Measurements from ENCODE around the gene CHD8.
A peak's percentile ranks its signal among the peaks of the same experiment; 100 is the strongest.

Gene CHD8

DNA sequence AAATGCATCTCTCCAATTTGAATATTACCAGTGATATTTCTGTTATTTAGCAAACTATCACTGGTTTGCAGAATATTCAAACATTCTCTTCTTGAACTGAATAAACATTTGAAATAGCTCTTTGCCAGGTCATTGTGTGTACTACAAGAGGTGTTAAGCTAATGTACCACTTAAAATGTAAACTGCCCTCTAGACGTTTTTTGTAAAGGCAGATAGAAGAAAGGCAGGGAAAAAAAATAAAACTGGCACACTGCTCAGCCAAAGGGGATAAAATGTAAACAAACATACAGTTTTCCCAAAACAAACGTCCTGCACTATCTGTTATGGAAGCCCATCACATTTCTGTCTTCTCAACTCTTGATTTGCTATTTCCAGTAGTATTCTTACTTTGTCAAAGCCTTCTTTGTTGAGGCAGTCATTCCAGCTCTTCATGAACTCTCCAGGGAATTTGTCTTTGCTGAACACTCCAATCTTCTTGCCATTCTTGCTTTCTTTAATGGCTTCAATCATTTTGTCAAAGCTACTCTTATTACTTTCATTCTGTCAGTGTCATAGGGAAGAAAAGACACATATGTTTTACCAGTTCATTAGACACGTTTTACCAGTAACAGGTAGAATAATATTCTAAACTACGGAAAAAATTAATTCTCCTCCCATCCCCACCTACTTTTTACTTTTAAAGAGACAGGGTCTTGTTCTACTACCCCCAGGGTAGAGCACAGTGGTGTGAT lies 85.8 kb downstream of the CHD8 start:
- Mint-ChIP-seq H3K4me1 (no peaks in the 10 kb centered on the region), H3K9me3 (no peaks in the 10 kb centered on the region), H3K27me3 (ENCODE audit: low read depth, poor library complexity) (no peaks in the 10 kb centered on the region), H3K4me3 (no peak overlapping the region), H3K27ac (no peak overlapping the region), H3K36me3 (ENCODE audit: low read depth) (peaks cover 75% of the 10 kb centered on the region)
- DNase-seq: no peak
- TF ChIP-seq, protein P1, sequence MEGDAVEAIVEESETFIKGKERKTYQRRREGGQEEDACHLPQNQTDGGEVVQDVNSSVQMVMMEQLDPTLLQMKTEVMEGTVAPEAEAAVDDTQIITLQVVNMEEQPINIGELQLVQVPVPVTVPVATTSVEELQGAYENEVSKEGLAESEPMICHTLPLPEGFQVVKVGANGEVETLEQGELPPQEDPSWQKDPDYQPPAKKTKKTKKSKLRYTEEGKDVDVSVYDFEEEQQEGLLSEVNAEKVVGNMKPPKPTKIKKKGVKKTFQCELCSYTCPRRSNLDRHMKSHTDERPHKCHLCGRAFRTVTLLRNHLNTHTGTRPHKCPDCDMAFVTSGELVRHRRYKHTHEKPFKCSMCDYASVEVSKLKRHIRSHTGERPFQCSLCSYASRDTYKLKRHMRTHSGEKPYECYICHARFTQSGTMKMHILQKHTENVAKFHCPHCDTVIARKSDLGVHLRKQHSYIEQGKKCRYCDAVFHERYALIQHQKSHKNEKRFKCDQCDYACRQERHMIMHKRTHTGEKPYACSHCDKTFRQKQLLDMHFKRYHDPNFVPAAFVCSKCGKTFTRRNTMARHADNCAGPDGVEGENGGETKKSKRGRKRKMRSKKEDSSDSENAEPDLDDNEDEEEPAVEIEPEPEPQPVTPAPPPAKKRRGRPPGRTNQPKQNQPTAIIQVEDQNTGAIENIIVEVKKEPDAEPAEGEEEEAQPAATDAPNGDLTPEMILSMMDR (IDR thresholded peaks at IDR 0.05): no peak

DNA sequence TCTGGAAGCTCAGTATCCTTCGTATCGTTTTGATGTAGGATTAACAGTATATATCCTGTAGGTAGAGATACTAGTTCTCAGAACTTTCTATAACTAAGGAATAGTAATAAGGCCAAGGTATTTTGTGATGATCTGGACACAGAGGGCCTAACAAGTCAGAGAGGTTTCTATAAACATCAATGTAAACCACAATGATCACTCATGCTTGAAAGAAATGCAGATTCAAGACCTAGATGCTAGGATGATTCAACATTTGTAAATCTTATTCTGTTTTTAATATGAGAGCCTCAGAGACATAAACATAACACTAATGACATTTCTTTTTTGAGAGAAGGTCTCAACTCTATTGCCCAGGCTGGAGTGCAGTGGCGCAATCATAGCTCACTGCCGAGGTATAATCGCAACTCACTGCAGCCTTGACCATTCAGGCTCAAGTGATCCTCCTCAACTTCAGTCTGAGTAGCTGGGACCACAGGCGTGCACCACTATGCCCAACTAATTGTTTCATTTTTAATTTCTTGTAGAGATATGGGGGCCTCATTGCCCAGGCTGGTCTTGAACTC lies 88.3 kb downstream of the CHD8 start:
- TF ChIP-seq, protein P1 (IDR thresholded peaks at IDR 0.05): no peak
- H3K9me3 Mint-ChIP-seq: no peaks in the 10 kb centered on the region
- peaks cover 94% of the 10 kb centered on the region for H3K36me3 Mint-ChIP-seq (ENCODE audit: low read depth)
- H3K27ac Mint-ChIP-seq: no peak overlapping the region
- no peak overlapping the region for H3K4me3 Mint-ChIP-seq
- no peaks in the 10 kb centered on the region for H3K27me3 Mint-ChIP-seq (ENCODE audit: low read depth, poor library complexity)
- DNase-seq: no peak
- H3K4me1 Mint-ChIP-seq: no peaks in the 10 kb centered on the region

DNA sequence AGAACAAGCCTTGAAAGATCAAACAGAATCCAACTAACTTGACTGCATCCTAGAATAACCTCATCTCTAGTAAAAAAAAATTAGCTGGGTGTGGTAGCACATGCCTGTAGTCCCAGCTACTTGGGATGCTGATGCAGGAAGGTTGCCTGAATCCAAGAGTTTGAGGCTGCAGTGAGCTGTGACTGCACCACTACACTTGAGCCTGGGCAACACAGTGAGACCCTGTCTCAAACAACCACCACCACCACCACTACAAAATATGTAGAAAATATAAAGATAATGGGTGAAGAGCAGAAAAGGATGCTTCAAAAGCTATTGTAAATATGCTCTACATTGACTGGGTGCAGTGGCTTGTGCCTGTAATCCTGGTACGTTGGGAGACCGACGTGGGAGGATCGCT lies 99.4 kb downstream of the CHD8 start:
- TF ChIP-seq, protein P1 (IDR thresholded peaks at IDR 0.05): no peak
- H3K9me3 Mint-ChIP-seq: no peaks in the 10 kb centered on the region
- H3K27me3 Mint-ChIP-seq (ENCODE audit: low read depth, poor library complexity): peaks cover 4% of the 10 kb centered on the region
- H3K27ac Mint-ChIP-seq: no peak overlapping the region
- peaks cover 94% of the 10 kb centered on the region for H3K36me3 Mint-ChIP-seq (ENCODE audit: low read depth)
- no peak for DNase-seq
- no peaks in the 10 kb centered on the region for H3K4me1 Mint-ChIP-seq
- H3K4me3 Mint-ChIP-seq: no peak overlapping the region

DNA sequence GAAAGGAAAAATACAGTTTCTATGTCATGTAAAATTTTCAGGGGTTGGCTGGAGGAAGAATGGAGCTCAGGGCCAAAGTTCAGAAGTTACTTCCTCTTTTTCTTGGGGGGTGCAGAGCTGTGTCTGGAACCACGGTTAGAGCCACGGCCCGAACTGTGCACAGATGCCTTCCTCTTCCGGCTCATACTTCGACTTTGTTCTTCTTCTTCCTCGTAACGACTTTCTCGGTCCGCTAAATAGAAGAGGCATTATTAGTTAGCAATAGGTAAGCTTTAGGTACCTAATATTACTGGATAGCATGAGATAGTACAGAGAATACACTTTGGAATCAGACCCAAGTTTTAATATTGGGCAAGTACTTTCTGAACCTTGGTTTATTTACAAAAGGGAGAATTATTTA lies 103.3 kb downstream of the CHD8 start:
- H3K27me3 Mint-ChIP-seq (ENCODE audit: low read depth, poor library complexity): peaks cover 4% of the 10 kb centered on the region
- TF ChIP-seq, protein P1 (IDR thresholded peaks at IDR 0.05): no peak
- no peak overlapping the region for H3K27ac Mint-ChIP-seq
- H3K36me3 Mint-ChIP-seq (ENCODE audit: low read depth): peaks cover 76% of the 10 kb centered on the region
- no peaks in the 10 kb centered on the region for H3K4me1 Mint-ChIP-seq
- DNase-seq: no peak
- no peak overlapping the region for H3K4me3 Mint-ChIP-seq
- no peaks in the 10 kb centered on the region for H3K9me3 Mint-ChIP-seq

DNA sequence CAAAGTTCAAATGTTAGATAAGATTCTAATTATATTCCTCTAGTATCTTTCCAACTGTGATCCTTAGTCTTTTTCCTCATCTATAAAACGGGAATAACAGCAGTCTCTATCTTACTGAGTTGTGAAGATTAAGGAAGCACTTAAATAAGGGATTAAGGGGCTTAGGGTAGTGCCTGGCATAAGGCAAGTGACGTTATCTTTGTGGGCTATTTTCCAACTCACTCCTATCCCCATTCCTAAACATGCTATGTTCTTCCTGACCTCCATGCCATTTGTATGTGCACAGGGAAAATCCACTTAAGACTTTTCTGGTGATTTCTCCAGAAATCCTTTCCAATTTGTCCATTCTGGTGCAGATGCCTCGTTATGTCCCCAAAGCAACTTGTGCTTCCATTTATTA lies 105.4 kb downstream of the CHD8 start:
- no peak overlapping the region for H3K4me3 Mint-ChIP-seq
- peaks cover 3% of the 10 kb centered on the region for H3K27me3 Mint-ChIP-seq (ENCODE audit: low read depth, poor library complexity)
- TF ChIP-seq, protein P1 (IDR thresholded peaks at IDR 0.05): no peak
- H3K27ac Mint-ChIP-seq: peak overlapping the region; percentile 78
- H3K36me3 Mint-ChIP-seq (ENCODE audit: low read depth): peaks cover 56% of the 10 kb centered on the region
- no peaks in the 10 kb centered on the region for H3K4me1 Mint-ChIP-seq
- no peaks in the 10 kb centered on the region for H3K9me3 Mint-ChIP-seq
- DNase-seq: no peak

DNA sequence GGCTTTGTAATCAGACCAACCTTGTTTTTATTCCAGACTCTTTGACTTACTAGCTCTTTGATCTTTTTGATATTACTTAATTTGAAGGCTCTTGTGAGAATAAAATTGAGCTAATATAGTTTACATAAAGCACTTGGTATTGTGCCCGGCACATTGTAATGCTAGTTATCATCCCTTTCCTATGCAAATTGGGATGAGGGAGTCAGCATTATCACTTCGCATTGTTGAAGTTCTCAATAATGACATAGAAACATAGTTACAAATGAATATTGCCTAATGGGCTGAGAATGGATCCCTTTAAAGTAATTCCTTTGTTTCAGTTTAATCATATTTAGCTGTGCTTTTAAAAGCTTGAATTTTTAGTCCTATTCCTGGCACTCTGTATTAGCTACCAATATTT lies 108.7 kb downstream of the CHD8 start:
- no peak for DNase-seq
- Mint-ChIP-seq H3K27ac (no peak overlapping the region), H3K27me3 (ENCODE audit: low read depth, poor library complexity) (peaks cover 12% of the 10 kb centered on the region), H3K4me1 (no peaks in the 10 kb centered on the region), H3K9me3 (no peaks in the 10 kb centered on the region), H3K36me3 (ENCODE audit: low read depth) (peaks cover 24% of the 10 kb centered on the region), H3K4me3 (no peak overlapping the region)
- TF ChIP-seq, protein P1 (IDR thresholded peaks at IDR 0.05): no peak

Measured in nephron progenitor cell (in vitro differentiated cells).